NCI-H128 (cell line): Measurements from ENCODE around the gene PACRG.

ENCODE experiments used
- DNase-seq: peaks from one replicate; lab custom pipeline; 2025; ENCODE audit not compliant: unreplicated experiment; lab: John Stamatoyannopoulos, UW

PACRG gene

GRCh38 chr6:163263196-163263595 lies 535.4 kb downstream of the PACRG start:
- DNase-seq: no peak

GRCh38 chr6:163263998-163264661 lies 536.4 kb downstream of the PACRG start:
- DNase-seq: no peak

- DNase-seq: no peak
Observed at GRCh38 chr6:163264662-163265035, 536.9 kb downstream of the PACRG start.

GRCh38 chr6:163281634-163282033 lies 553.9 kb downstream of the PACRG start:
- DNase-seq: no peak

GRCh38 chr6:163282672-163283071 lies 554.9 kb downstream of the PACRG start:
- no peak for DNase-seq

GRCh38 chr6:163284151-163284550 lies 556.4 kb downstream of the PACRG start:
- no peak for DNase-seq

GRCh38 chr6:163285691-163286090 lies 557.9 kb downstream of the PACRG start:
- DNase-seq: no peak

- DNase-seq: no peak
Observed at GRCh38 chr6:163287626-163288025, 559.9 kb downstream of the PACRG start.

GRCh38 chr6:163288066-163288465 lies 560.3 kb downstream of the PACRG start:
- DNase-seq: no peak

- no peak for DNase-seq
Observed at GRCh38 chr6:163288915-163289314, 561.1 kb downstream of the PACRG start.

GRCh38 chr6:163289447-163289846 lies 561.7 kb downstream of the PACRG start:
- DNase-seq: no peak

GRCh38 chr6:163290545-163291274 lies 562.9 kb downstream of the PACRG start:
- DNase-seq: no peak

GRCh38 chr6:163291622-163292021 lies 563.8 kb downstream of the PACRG start:
- no peak for DNase-seq

- no peak for DNase-seq
Observed at GRCh38 chr6:163293286-163293685, 565.5 kb downstream of the PACRG start.

GRCh38 chr6:163294734-163295133 lies 567.0 kb downstream of the PACRG start:
- no peak for DNase-seq

- DNase-seq: no peak
Observed at GRCh38 chr6:163296835-163297519, 569.2 kb downstream of the PACRG start.

GRCh38 chr6:163298079-163298830 lies 570.5 kb downstream of the PACRG start:
- no peak for DNase-seq

- no peak for DNase-seq
Observed at GRCh38 chr6:163300838-163301237, 573.1 kb downstream of the PACRG start.

- no peak for DNase-seq
Observed at GRCh38 chr6:163301726-163302635, 574.2 kb downstream of the PACRG start.

GRCh38 chr6:163302747-163303146 lies 575.0 kb downstream of the PACRG start:
- no peak for DNase-seq
